ENCODE measurements around the gene MAFG. TPM values are rescaled to one million over a fixed set of nuclear protein-coding genes. Genes with fewer than 3 reads are reported as not detected.

MAFG gene
- total and polyA plus RNA-seq, 12 donors = 7.7 to 44.5 (median 22.1) TPM

GRCh38 chr17:81968850-81969812 lies 41.6 kb upstream of the MAFG start:
- Histone ChIP-seq H3K27ac (no peak overlapping the region), H3K4me3 (no peak overlapping the region), H3K27me3 (no peaks in the 10 kb centered on the region), H3K9me3 (replicated peaks in 1 of 3) (no peaks in the 10 kb centered on the region), H3K4me1 (replicated peaks in 1 of 2) (peaks cover 17 to 18% of the 10 kb centered on the region in 2 donors), H3K36me3 (replicated peaks in 1 of 2) (no peaks in the 10 kb centered on the region)
- TF ChIP-seq CTCF (IDR thresholded peaks at IDR 0.05) = no peak
- TF ChIP-seq POLR2A (IDR thresholded peaks at IDR 0.05) = peak in 1 of 2 donors; percentile 19
- intact Hi-C loops (cut with DNase I) = no loop called here
- WGBS, 4 donors = 73 to 84% (median 80%) methylated on average over 11 to 12 of the region's 12 CpGs
- no peak for DNase-seq

- peaks cover 17 to 18% of the 10 kb centered on the region in 2 donors for H3K4me1 ChIP-seq (replicated peaks in 1 of 2)
- no peaks in the 10 kb centered on the region for H3K27me3 ChIP-seq
- H3K4me3 ChIP-seq = no peak overlapping the region
- 62 to 81% (median 69%) methylated on average over 7 of the region's 7 CpGs for WGBS, 4 donors
- intact Hi-C loops (cut with DNase I) = no loop called here
- DNase-seq = no peak
- no peaks in the 10 kb centered on the region for H3K9me3 ChIP-seq (replicated peaks in 1 of 3)
- no peak overlapping the region for H3K27ac ChIP-seq
- no peaks in the 10 kb centered on the region for H3K36me3 ChIP-seq (replicated peaks in 1 of 2)
- TF ChIP-seq POLR2A (IDR thresholded peaks at IDR 0.05) (no peak), CTCF (IDR thresholded peaks at IDR 0.05) (no peak)
Measured at GRCh38 chr17:81968396-81968745, 40.8 kb upstream of the MAFG start.

- 6 to 26% (median 12%) methylated on average over 11 to 36 of the region's 36 CpGs for WGBS, 4 donors
- H3K4me3 ChIP-seq = peak overlapping the region in 1 of 4 donors; percentile 18
- peaks cover 6% of the 10 kb centered on the region for H3K27me3 ChIP-seq
- H3K4me1 ChIP-seq (replicated peaks in 1 of 2) = peaks cover 17 to 18% of the 10 kb centered on the region in 2 donors
- intact Hi-C loops (cut with DNase I) = no loop called here
- no peaks in the 10 kb centered on the region for H3K36me3 ChIP-seq (replicated peaks in 1 of 2)
- no peak for TF ChIP-seq POLR2A (IDR thresholded peaks at IDR 0.05)
- no peak for TF ChIP-seq CTCF (IDR thresholded peaks at IDR 0.05)
- H3K27ac ChIP-seq = peak overlapping the region in 2 of 5 donors; percentile 30 to 47
- DNase-seq = peak; percentile 82 to 93 (median 91)
- H3K9me3 ChIP-seq (replicated peaks in 1 of 3) = no peaks in the 10 kb centered on the region
Measured at GRCh38 chr17:81967533-81968395, 40.2 kb upstream of the MAFG start.

GRCh38 chr17:81967244-81967532 lies 39.7 kb upstream of the MAFG start:
- Histone ChIP-seq H3K4me3 (no peak overlapping the region), H3K27me3 (peaks cover 8% of the 10 kb centered on the region), H3K9me3 (replicated peaks in 1 of 3) (no peaks in the 10 kb centered on the region), H3K27ac (peak overlapping the region in 2 of 5 donors; percentile 30 to 47), H3K36me3 (replicated peaks in 1 of 2) (no peaks in the 10 kb centered on the region), H3K4me1 (replicated peaks in 1 of 2) (peaks cover 17 to 18% of the 10 kb centered on the region in 2 donors)
- intact Hi-C loops (cut with DNase I) = no loop called here
- TF ChIP-seq POLR2A (IDR thresholded peaks at IDR 0.05) (no peak), CTCF (IDR thresholded peaks at IDR 0.05) (no peak)
- DNase-seq = no peak
- 6 to 21% (median 21%) methylated on average over 5 of the region's 5 CpGs; no CpG with 5 or more reads in 1 of the 4 donors for whole genome bisulfite sequencing, 4 donors

All from adrenal gland (tissue), 12 donors.